ENCODE measurements around the gene MEIS1.

- TF ChIP-seq CTCF (IDR thresholded peaks at IDR 0.05) = peak; percentile 54
- TF ChIP-seq EZH2 (IDR thresholded peaks at IDR 0.05; ENCODE audit: borderline replicate concordance, insufficient read depth, low read depth, low read length, poor library complexity, severe bottlenecking) = no peak
Measured at GRCh38 chr2:66428986-66429612, 5.8 kb upstream of the MEIS1 start.

Data from B cell (primary cell).